Measurements from ENCODE around the gene BBS9.

The BBS9 gene

DNA sequence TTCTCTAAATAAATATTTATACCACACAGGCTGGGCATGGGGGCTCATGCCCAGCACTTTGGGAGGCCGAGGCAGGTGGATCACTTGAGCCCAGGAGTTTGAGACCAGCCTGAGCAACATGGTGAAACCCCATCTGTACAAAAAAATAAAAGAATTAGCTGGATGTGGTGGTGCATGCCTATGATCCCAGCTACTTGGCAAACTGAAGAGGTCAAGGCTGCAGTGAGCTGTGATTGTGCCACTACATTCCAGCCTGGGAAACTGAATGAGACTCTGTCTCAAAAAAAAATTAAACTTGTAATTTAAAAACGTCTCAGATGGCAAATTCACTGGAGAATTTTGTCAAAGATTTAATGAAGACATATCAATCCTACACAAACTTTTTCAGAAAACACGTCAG lies 498.4 kb downstream of the BBS9 start:
- no peak for DNase-seq

DNA sequence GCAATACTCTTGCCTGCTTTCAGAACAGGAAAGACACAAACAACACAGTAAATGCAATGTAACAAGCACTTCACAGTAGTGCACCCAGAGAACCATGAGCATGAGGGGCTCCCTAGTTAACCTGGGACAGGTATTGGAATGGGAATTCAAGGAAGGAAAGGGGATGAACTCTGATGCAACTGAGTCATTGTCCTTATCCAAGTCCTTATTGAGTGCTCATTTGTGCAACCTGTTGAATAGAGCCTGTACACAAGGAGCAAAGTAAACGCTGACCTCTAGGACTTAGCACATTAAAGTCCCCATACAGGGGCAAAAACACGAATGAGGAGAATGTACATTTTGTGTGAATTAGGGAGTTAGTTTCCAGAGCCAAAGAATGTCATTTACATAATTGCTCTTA lies 499.5 kb downstream of the BBS9 start:
- no peak for DNase-seq

GRCh38 chr7:33630359-33630758 lies 501.0 kb downstream of the BBS9 start:
- no peak for DNase-seq

DNA sequence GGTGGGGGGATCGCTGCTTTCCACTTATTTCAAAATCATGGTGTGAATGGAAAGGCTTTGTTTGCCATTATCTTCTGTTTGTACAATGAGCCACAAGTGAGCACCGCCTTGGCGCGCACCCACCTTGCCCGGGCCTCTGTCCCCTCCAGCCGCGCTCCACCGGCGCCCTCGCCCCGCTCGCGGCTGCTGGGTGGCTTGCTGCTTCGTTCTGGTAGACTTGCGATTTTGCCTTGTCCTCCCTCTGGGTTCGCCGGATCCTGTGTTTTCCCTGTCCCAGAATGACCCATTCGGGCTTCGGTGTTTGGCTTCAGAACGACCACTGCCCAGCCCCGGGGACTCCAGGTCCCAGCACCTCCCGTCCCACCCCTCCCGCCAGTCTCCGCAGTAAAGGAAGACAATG lies 503.0 kb downstream of the BBS9 start:
- no peak for DNase-seq

DNA sequence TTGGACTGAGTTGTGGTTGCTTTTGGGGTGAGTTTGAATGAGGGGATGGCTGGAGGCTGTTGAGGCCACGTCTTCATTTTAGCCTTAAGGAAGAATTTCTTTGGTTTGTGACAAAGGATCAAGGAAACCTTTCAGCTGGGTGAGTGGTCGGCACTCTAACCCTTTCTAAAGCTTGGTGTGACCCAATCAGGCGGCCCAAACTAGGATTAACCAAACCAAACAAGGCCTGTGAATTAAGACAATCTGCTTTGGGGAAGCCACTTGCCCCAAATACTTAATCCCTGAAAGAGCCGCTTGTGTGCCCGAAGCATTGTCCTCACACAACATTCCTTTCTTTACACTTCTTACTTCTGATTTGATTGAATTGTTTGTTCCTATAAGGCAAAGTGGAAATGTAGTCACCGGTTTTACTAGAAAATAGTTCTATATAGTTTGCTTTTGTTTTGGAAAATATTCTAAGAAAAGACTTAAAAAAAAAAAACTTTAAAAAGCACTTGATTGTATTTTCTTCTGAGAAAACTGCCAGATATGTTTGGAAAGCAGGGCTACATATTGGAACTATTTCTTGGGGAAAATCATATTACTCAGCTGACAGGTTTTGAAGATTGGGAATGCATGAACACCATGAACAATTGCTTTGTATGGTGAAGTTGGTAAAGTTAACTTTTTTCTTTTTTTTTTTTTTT lies 503.6 kb downstream of the BBS9 start:
- no peak for DNase-seq

GRCh38 chr7:33634606-33635005 lies 505.2 kb downstream of the BBS9 start:
- no peak for DNase-seq

DNA sequence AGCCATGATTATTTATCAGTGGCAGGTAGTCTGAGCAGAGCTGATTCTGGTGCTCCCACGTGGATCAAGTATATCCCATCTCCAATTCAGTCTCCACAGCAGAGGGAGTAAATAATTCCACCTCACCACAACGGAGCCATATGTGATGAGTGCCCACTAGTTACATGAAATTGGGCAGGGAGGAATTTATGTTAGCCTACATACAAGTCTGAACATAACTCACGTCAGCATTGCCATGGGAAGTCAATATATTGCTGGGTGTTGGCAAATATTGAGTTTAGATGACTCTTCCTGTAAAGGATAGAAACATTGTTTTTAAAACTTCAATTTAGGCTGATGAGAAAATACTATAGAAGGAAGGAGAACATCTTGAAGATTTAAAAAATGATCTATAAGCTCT lies 507.0 kb downstream of the BBS9 start:
- DNase-seq, result no peak

DNA sequence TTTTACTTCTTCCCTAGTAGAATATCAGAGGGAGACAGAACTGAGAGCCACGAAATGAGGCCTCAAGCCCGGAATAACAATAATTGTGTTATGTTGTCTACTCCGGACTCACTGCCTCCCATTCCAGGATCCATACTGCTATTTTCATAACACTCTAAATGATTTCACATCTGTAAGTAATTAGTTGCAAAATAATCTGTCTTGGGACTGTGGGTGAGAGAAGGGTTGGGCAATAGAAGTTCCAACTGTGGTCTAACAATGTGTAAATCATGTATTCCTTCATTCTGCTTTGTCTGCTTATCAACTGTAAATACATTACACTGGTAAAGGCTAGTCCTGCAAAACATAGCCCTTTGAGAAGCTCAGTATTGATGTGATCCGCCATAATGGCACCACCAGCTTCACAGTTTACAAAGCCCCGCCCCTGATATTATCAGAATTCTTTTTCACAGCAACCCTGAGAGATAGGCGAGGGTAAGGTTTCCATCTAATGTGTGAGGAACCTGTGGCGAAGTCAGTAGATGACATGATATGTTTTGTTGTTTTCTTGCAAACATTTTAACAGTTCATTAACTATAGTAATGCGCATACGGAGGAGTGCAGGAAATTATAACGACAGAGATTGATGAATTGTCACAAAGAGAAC lies 510.3 kb downstream of the BBS9 start:
- DNase-seq, result no peak

- DNase-seq, result no peak
Observed at GRCh38 chr7:33640741-33641140, 511.4 kb downstream of the BBS9 start.

- no peak for DNase-seq
Observed at GRCh38 chr7:33642312-33642711, 512.9 kb downstream of the BBS9 start.

DNA sequence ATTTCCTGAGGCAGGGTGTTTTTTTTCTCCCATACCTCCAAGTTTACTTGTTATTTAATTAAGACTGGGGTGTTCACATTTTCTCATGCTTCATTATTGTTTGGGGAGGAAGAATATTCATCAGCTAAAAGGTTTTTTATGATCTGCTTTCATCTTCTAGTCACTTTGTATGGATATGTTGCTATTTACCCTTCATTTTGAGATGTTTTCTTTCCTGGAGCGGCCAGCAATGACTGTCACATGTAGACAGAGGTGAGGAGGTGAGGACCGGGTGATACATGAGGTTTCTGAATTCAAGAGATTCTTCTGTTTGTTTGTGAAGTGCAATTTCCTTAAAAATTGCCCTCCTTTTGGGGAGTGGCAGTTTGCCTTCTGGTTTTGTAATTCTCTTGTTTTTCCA lies 514.2 kb downstream of the BBS9 start:
- no peak for DNase-seq

DNA sequence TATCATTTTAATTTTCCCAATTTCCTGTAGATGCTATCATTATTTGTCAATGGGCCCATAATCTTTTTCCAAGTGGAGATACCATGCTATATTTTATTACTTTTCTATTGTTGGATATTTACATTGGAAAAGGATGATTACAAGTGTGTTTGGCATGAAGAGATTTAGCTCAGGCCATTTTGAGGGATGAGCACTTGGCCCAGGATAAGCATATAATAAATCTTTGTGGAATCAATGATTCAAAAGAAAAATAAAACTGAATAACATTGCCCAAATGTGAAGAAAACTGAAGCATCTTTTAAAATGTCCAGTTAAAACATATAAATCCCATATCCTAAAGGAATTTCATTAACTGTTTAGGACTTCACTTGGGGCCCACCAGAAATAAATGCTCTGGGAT lies 515.1 kb downstream of the BBS9 start:
- DNase-seq, result no peak

GRCh38 chr7:33645104-33645503 lies 515.7 kb downstream of the BBS9 start:
- DNase-seq, result no peak

DNA sequence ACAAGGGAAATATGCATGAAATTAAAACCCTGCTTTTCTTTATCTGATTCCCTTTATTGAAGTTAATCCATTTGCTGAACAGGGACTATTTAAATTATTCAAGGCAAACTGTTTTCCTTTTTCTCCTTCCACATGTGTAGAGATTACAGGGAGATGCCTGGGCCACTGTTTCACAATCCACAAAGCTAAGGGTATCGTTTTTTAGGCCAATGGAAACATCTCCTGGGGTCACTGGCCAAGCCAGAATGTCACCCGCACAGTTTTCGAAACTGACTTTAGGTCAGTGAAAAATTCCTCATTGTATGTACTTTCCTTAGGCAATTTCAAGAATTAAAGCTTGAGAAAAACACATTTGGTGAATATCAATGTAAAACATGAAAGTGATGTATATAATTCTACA lies 516.8 kb downstream of the BBS9 start:
- no peak for DNase-seq

GRCh38 chr7:33646891-33647391 lies 517.6 kb downstream of the BBS9 start:
- DNase-seq, result no peak

- no peak for DNase-seq
Observed at GRCh38 chr7:33649476-33650441, 520.4 kb downstream of the BBS9 start.

GRCh38 chr7:33650828-33651227 lies 521.5 kb downstream of the BBS9 start:
- DNase-seq, result no peak

- no peak for DNase-seq
Observed at GRCh38 chr7:33651998-33652515, 522.7 kb downstream of the BBS9 start.

DNA sequence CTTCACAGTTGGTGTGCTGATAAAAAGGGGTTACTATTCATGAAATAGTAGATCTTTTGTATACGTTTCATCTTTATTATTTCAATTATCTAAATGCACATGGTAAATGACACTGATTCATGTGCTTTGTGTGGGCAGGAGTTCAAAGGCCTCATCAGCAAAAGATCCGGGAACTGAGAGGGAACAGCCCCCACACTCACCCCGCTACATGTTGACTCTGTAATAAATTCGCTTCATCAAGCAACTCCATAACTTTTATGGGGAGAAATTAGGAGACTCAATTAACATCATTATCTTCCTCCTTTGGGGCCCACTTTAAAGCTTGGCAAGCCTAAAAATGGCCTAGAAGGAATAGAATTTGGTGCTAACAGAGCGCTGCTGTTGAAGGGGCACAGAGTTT lies 525.3 kb downstream of the BBS9 start:
- no peak for DNase-seq
